ENCODE data around the gene ATP6V1F. TPM values are rescaled to one million over a fixed set of nuclear protein-coding genes. Genes with fewer than 3 reads are reported as not detected.

The ATP6V1F gene
- total RNA-seq, 1 experiment from 2014 or later, result 149 TPM

DNA sequence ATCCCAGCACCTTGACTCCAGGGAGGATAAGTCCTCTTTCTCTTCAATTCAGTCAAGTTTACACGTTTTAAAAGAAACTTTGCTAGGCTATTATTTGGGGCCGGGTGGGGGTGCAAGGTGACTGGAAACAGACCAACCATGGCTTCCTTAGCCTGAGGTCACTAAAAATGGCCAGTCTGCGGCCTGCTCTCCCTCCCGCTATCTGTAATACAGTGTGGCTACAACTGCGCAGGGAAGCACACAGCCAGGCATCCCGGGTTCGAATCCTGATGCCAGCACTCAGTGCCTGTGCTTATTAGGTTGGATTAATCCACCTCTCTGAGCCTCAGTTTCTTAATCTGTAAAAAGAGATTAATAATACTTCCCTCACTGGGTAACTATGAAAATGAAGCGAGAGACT, 19.5 kb downstream of the ATP6V1F start:
- no peaks in the 10 kb centered on the region for H3K27me3 ChIP-seq (ENCODE audit: insufficient read depth, low read length)
- no TSS peak for BruUV-seq (replicated peaks)
- ChIA-PET RAD21 (ENCODE audit: low non-redundant PET in 1 of 2, low total read pairs in 2 of 2, uncharacterized antibody in 2 of 2, unreplicated experiment in 2 of 2) (no interaction called here), POLR2A (no interaction called here), CTCF (interaction anchor here (1.3 to 2.5 kb wide), 2 partner anchors 10 to 455 kb away, joined by 3 to 12 read pairs; no protein-coding TSS in a partner anchor)
- H3K9ac ChIP-seq (ENCODE audit: low read length), result no peak overlapping the region
- no peak overlapping the region for H3K4me3 ChIP-seq (replicated peaks in 1 of 2; ENCODE audit: low read depth in 1 of 2, low read length in 2 of 2)
- no peak overlapping the region for H3K27ac ChIP-seq (ENCODE audit: low read depth, low read length)
- no peaks in the 10 kb centered on the region for H3K79me2 ChIP-seq (ENCODE audit: insufficient read depth, low read length)
- TF ChIP-seq, protein P1, sequence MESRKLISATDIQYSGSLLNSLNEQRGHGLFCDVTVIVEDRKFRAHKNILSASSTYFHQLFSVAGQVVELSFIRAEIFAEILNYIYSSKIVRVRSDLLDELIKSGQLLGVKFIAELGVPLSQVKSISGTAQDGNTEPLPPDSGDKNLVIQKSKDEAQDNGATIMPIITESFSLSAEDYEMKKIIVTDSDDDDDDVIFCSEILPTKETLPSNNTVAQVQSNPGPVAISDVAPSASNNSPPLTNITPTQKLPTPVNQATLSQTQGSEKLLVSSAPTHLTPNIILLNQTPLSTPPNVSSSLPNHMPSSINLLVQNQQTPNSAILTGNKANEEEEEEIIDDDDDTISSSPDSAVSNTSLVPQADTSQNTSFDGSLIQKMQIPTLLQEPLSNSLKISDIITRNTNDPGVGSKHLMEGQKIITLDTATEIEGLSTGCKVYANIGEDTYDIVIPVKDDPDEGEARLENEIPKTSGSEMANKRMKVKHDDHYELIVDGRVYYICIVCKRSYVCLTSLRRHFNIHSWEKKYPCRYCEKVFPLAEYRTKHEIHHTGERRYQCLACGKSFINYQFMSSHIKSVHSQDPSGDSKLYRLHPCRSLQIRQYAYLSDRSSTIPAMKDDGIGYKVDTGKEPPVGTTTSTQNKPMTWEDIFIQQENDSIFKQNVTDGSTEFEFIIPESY (IDR thresholded peaks at IDR 0.05; ENCODE audit: extremely low read depth, insufficient replicate concordance, low read length), result no peak
- TF ChIP-seq CBX3 (IDR thresholded peaks at IDR 0.05; ENCODE audit: low read depth) (no peak), ELF1 (IDR thresholded peaks at IDR 0.05; ENCODE audit: borderline replicate concordance, low read depth) (no peak), MAX (IDR thresholded peaks at IDR 0.05) (no peak), RAD21 (IDR thresholded peaks at IDR 0.05; ENCODE audit: low read depth) (no peak), FOSL1 (IDR thresholded peaks at IDR 0.05; ENCODE audit: low read depth) (no peak), CEBPB (IDR thresholded peaks at IDR 0.05; ENCODE audit: low read depth) (no peak), EZH2phosphoT487 (IDR thresholded peaks at IDR 0.05; ENCODE audit: borderline replicate concordance) (no peak), SP1 (IDR thresholded peaks at IDR 0.05; ENCODE audit: low read depth) (no peak), JUND (IDR thresholded peaks at IDR 0.05) (no peak), TCF7L2 (IDR thresholded peaks at IDR 0.05; ENCODE audit: borderline replicate concordance, extremely low read depth, insufficient read depth, insufficient read length) (no peak), YY1 (IDR thresholded peaks at IDR 0.05; ENCODE audit: extremely low read depth, insufficient replicate concordance, low read depth, low read length) (no peak), POLR2AphosphoS5 (IDR thresholded peaks at IDR 0.05; ENCODE audit: low read depth, low read length) (no peak), EZH2 (IDR thresholded peaks at IDR 0.05) (no peak)
- H3K9me2 ChIP-seq (ENCODE audit: insufficient read depth), result no peaks in the 10 kb centered on the region
- DNase-seq (ENCODE audit: low read depth, low spot score) (no peak), ATAC-seq (no peak)
- H3K9me3 ChIP-seq (ENCODE audit: control insufficient read depth in 1 of 2, insufficient read depth in 1 of 2, low read depth in 1 of 2, low read length in 2 of 2), result no peaks in the 10 kb centered on the region
- H3K4me2 ChIP-seq (ENCODE audit: low read length), result no peak overlapping the region
- H3K4me1 ChIP-seq (ENCODE audit: control insufficient read depth in 1 of 2, insufficient read depth in 2 of 2, low read length in 2 of 2), result peaks cover 0 to 2% of the 10 kb centered on the region in 2 experiments; a peak in 1 of 4 replicates
- no peaks in the 10 kb centered on the region for H3K36me3 ChIP-seq (ENCODE audit: control insufficient read depth in 1 of 2, insufficient read depth in 2 of 2, low read length in 2 of 2)
- intact Hi-C loops (cut with micrococcal nuclease), result loop anchor here (2.0 to 5.0 kb wide), 2 partner anchors 410 to 455 kb away; no protein-coding TSS in a partner anchor
- H2AFZ ChIP-seq (ENCODE audit: low read depth, low read length, poor library complexity, severe bottlenecking), result no peak overlapping the region
- no peaks in the 10 kb centered on the region for H4K20me1 ChIP-seq (ENCODE audit: insufficient read depth)
